ENCODE measurements around the gene SIRT5. TPM values are rescaled to one million over a fixed set of nuclear protein-coding genes. Genes with fewer than 3 reads are reported as not detected.

The SIRT5 gene
- total and polyA plus RNA-seq, 2 experiments from 2014 or later = 4.8 to 6.1 TPM

GRCh38 chr6:13635948-13636658 lies 61.7 kb downstream of the SIRT5 start:
- Histone ChIP-seq H3K27me3 (replicated peaks; ENCODE audit: insufficient read depth) (no peaks in the 10 kb centered on the region), H3K4me1 (ENCODE audit: insufficient read depth) (peaks cover 2% of the 10 kb centered on the region; the same call in 1 of the 2 replicates), H4K20me1 (ENCODE audit: insufficient read depth) (no peaks in the 10 kb centered on the region), H3K79me2 (ENCODE audit: insufficient read depth) (no peaks in the 10 kb centered on the region), H2AFZ (no peak overlapping the region), H3K9me3 (ENCODE audit: low read depth) (no peaks in the 10 kb centered on the region), H3K36me3 (ENCODE audit: low read depth) (peaks cover 55% of the 10 kb centered on the region), H3K9ac (no peak overlapping the region), H3F3A (ENCODE audit: insufficient read depth) (no peaks in the 10 kb centered on the region), H3K9me2 (ENCODE audit: insufficient read depth) (no peaks in the 10 kb centered on the region), H3K27ac (no peak overlapping the region), H3K4me2 (ENCODE audit: unreplicated experiment) (no peak overlapping the region), H3K4me3 (no peak overlapping the region)
- TF ChIP-seq EZH2 (IDR thresholded peaks at IDR 0.05; ENCODE audit: insufficient read depth, poor library complexity, severe bottlenecking) (no peak), EZH2phosphoT487 (IDR thresholded peaks at IDR 0.05; ENCODE audit: insufficient read depth, low read depth) (no peak)
- DNase-seq = no peak
- 90 to 91% methylated on average over 4 of the region's 4 CpGs for WGBS, 2 experiments (ENCODE audit: low coverage in 1 of 2, low lambda C conversion rate in 2 of 2, missing lambda C conversion rate in 2 of 2)
- in situ Hi-C loops (cut with MboI) = no loop called here

- H3K4me1 ChIP-seq (ENCODE audit: insufficient read depth) = peaks cover 10% of the 10 kb centered on the region; the same call in 1 of the 2 replicates
- H3K9me2 ChIP-seq (ENCODE audit: insufficient read depth) = no peaks in the 10 kb centered on the region
- H3K36me3 ChIP-seq (ENCODE audit: low read depth) = peaks cover 44% of the 10 kb centered on the region
- no peak for TF ChIP-seq EZH2 (IDR thresholded peaks at IDR 0.05; ENCODE audit: insufficient read depth, poor library complexity, severe bottlenecking)
- TF ChIP-seq EZH2phosphoT487 (IDR thresholded peaks at IDR 0.05; ENCODE audit: insufficient read depth, low read depth) = no peak
- H3K27me3 ChIP-seq (replicated peaks; ENCODE audit: insufficient read depth) = no peaks in the 10 kb centered on the region
- H4K20me1 ChIP-seq (ENCODE audit: insufficient read depth) = no peaks in the 10 kb centered on the region
- no peak overlapping the region for H3K9ac ChIP-seq
- H3K9me3 ChIP-seq (ENCODE audit: low read depth) = no peaks in the 10 kb centered on the region
- no peak overlapping the region for H3K27ac ChIP-seq
- in situ Hi-C loops (cut with MboI) = no loop called here
- DNase-seq = no peak
- H3F3A ChIP-seq (ENCODE audit: insufficient read depth) = no peaks in the 10 kb centered on the region
- no peak overlapping the region for H2AFZ ChIP-seq
- H3K4me3 ChIP-seq = no peak overlapping the region
- H3K79me2 ChIP-seq (ENCODE audit: insufficient read depth) = peaks cover 4% of the 10 kb centered on the region; the same call in 1 of the 2 replicates
- no peak overlapping the region for H3K4me2 ChIP-seq (ENCODE audit: unreplicated experiment)
- WGBS, 2 experiments (ENCODE audit: low coverage in 1 of 2, low lambda C conversion rate in 2 of 2, missing lambda C conversion rate in 2 of 2) = 98 to 100% methylated on average over 1 of the region's 1 CpG
Observed at GRCh38 chr6:13638014-13638413, 63.6 kb downstream of the SIRT5 start.

DNA sequence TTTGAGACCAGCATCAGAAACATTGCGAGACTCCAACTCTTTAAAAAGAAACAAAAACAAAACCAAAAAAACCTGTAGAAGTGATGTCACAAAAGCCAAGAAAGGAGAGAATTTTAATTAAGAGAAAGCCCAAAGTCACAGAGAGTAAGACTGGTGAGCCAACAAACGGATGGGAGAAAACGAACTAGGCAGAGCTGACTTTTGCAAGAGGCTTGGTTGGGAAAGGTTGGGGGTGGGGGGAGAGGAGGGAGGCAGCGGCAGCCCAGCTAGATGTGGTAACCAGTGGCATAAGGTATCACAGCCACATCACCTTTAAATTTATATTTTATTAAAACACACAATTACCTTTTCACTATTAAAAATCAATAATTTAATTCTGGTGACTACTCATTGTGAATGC lies 64.2 kb downstream of the SIRT5 start:
- Histone ChIP-seq H3K9ac (no peak overlapping the region), H3K36me3 (ENCODE audit: low read depth) (peaks cover 46% of the 10 kb centered on the region), H3K9me3 (ENCODE audit: low read depth) (no peaks in the 10 kb centered on the region), H3K4me3 (no peak overlapping the region), H3K79me2 (ENCODE audit: insufficient read depth) (peaks cover 7% of the 10 kb centered on the region; the same call in 1 of the 2 replicates), H3K9me2 (ENCODE audit: insufficient read depth) (no peaks in the 10 kb centered on the region), H3K4me2 (ENCODE audit: unreplicated experiment) (no peak overlapping the region), H3F3A (ENCODE audit: insufficient read depth) (no peaks in the 10 kb centered on the region), H3K27ac (no peak overlapping the region), H4K20me1 (ENCODE audit: insufficient read depth) (no peaks in the 10 kb centered on the region), H3K27me3 (replicated peaks; ENCODE audit: insufficient read depth) (no peaks in the 10 kb centered on the region), H2AFZ (no peak overlapping the region), H3K4me1 (ENCODE audit: insufficient read depth) (peaks cover 10% of the 10 kb centered on the region; the same call in 1 of the 2 replicates)
- in situ Hi-C loops (cut with MboI) = no loop called here
- no peak for DNase-seq
- TF ChIP-seq EZH2 (IDR thresholded peaks at IDR 0.05; ENCODE audit: insufficient read depth, poor library complexity, severe bottlenecking) (no peak), EZH2phosphoT487 (IDR thresholded peaks at IDR 0.05; ENCODE audit: insufficient read depth, low read depth) (no peak)
- WGBS, 2 experiments (ENCODE audit: low coverage in 1 of 2, low lambda C conversion rate in 2 of 2, missing lambda C conversion rate in 2 of 2) = 98% methylated on average over 4 of the region's 4 CpGs

GRCh38 chr6:13641315-13641714 lies 66.9 kb downstream of the SIRT5 start:
- Histone ChIP-seq H3K4me1 (ENCODE audit: insufficient read depth) (peaks cover 10% of the 10 kb centered on the region; the same call in 1 of the 2 replicates), H3F3A (ENCODE audit: insufficient read depth) (no peaks in the 10 kb centered on the region), H3K79me2 (ENCODE audit: insufficient read depth) (peaks cover 22% of the 10 kb centered on the region), H3K9me2 (ENCODE audit: insufficient read depth) (no peaks in the 10 kb centered on the region), H3K4me3 (no peak overlapping the region), H3K4me2 (ENCODE audit: unreplicated experiment) (peak overlapping the region; percentile 45), H3K9ac (peak overlapping the region; percentile 9; the same call in 1 of the 2 replicates), H3K27ac (peak overlapping the region; percentile 51), H3K9me3 (ENCODE audit: low read depth) (no peaks in the 10 kb centered on the region), H3K27me3 (replicated peaks; ENCODE audit: insufficient read depth) (no peaks in the 10 kb centered on the region), H4K20me1 (ENCODE audit: insufficient read depth) (no peaks in the 10 kb centered on the region), H2AFZ (no peak overlapping the region), H3K36me3 (ENCODE audit: low read depth) (peaks cover 51% of the 10 kb centered on the region)
- no peak for TF ChIP-seq EZH2phosphoT487 (IDR thresholded peaks at IDR 0.05; ENCODE audit: insufficient read depth, low read depth)
- no peak for TF ChIP-seq EZH2 (IDR thresholded peaks at IDR 0.05; ENCODE audit: insufficient read depth, poor library complexity, severe bottlenecking)
- peak; percentile 62 for DNase-seq
- 12 to 14% methylated on average over 5 of the region's 5 CpGs for WGBS, 2 experiments (ENCODE audit: low coverage in 1 of 2, low lambda C conversion rate in 2 of 2, missing lambda C conversion rate in 2 of 2)
- in situ Hi-C loops (cut with MboI) = no loop called here

Measured in GM23248 (cell line).